ENCODE data around the gene FAAP24.

- TF ChIP-seq CHD2 (IDR thresholded peaks at IDR 0.05; ENCODE audit: low read length) (no peak), EGR1 (IDR thresholded peaks at IDR 0.05; ENCODE audit: borderline replicate concordance, low read depth, low read length) (no peak), POLR2AphosphoS5 (IDR thresholded peaks at IDR 0.05; ENCODE audit: low read depth, low read length) (no peak), POLR2A (IDR thresholded peaks at IDR 0.05; ENCODE audit: control extremely low read depth in 1 of 2, low read depth in 2 of 2, low read length in 2 of 2) (no peak), CBX5 (IDR thresholded peaks at IDR 0.05; ENCODE audit: low read depth, low read length) (no peak)
- TF ChIP-seq, protein P1, sequence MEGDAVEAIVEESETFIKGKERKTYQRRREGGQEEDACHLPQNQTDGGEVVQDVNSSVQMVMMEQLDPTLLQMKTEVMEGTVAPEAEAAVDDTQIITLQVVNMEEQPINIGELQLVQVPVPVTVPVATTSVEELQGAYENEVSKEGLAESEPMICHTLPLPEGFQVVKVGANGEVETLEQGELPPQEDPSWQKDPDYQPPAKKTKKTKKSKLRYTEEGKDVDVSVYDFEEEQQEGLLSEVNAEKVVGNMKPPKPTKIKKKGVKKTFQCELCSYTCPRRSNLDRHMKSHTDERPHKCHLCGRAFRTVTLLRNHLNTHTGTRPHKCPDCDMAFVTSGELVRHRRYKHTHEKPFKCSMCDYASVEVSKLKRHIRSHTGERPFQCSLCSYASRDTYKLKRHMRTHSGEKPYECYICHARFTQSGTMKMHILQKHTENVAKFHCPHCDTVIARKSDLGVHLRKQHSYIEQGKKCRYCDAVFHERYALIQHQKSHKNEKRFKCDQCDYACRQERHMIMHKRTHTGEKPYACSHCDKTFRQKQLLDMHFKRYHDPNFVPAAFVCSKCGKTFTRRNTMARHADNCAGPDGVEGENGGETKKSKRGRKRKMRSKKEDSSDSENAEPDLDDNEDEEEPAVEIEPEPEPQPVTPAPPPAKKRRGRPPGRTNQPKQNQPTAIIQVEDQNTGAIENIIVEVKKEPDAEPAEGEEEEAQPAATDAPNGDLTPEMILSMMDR (IDR thresholded peaks at IDR 0.05; ENCODE audit: control extremely low read depth in 1 of 3, insufficient read depth in 1 of 3, low read depth in 1 of 3, low read length in 3 of 3), result no peak
- TF ChIP-seq, protein P2, sequence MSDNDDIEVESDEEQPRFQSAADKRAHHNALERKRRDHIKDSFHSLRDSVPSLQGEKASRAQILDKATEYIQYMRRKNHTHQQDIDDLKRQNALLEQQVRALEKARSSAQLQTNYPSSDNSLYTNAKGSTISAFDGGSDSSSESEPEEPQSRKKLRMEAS (IDR thresholded peaks at IDR 0.05), result no peak
Observed at GRCh38 chr19:32977280-32977679, 5.2 kb downstream of the FAAP24 start.
